MV-4-11 (cell line): ENCODE data around the gene ESRRA.

Source experiments
- DNase-seq: peaks from one replicate; lab custom pipeline; 2025; lab: John Stamatoyannopoulos, UW

Gene ESRRA

DNA sequence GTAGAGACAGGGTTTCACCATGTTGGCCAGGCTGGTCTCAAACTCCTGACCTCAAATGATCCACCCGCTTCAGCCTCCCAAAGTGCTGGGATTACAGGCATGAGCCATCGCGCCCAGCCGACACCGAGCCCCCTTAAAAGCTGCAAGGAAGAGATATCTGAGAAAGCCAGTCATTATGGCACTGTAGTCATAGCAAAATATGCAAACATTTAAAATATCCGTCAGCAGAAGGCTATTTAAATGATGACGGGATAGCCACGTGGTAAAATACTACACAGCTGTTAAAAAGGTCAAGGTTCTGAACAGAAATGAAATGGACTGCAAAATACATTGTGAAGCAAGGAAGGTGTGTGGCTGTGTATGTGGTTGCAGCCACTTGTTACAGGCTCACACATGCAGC, 28.2 kb downstream of the ESRRA start:
- DNase-seq, result no peak

DNA sequence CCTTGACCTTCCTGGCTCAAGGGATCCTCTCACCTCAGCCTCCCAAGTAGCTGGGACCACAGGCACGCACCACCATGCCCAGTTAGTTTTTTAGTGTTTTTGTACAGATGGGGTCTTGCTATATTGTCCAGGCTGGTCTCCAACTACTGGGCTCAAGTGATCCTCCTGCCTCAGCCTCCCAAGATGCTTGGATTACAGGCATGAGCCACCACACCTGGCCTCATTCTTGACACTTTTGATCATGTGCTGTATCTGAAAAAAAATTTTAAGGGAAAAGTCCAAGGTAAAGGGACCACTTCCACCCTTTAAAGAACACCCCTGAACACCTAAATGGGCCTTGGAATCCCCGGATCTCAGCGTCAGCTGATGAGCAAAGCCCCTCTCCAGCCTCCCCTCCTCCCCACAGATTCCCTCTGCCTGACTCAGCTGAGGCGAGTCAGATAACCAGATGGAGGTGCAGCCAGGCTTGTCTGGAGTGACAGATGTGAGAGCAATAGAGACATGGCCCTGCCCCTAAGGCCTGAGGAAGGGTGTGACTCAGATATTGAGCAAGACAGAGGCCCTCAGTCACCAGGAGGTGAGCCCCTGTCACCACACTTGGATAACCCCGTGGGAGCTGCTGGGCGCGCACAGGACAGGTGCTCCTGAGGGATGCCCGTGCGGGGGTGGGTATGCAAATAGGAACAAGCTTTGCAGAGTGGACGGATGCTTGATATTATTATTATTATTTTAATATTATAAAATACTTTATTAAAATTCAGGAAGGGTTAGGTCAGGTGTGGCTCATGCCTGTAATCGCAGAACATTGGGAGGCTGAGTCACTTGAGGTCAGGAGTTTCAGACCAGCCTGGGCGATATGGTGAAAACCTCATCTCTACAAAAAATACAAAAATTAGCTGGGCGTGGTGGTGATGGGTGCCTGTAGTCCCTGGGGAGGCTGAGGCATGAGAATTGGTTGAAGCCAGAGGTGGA, 29.7 kb downstream of the ESRRA start:
- peak; percentile 96 for DNase-seq

DNA sequence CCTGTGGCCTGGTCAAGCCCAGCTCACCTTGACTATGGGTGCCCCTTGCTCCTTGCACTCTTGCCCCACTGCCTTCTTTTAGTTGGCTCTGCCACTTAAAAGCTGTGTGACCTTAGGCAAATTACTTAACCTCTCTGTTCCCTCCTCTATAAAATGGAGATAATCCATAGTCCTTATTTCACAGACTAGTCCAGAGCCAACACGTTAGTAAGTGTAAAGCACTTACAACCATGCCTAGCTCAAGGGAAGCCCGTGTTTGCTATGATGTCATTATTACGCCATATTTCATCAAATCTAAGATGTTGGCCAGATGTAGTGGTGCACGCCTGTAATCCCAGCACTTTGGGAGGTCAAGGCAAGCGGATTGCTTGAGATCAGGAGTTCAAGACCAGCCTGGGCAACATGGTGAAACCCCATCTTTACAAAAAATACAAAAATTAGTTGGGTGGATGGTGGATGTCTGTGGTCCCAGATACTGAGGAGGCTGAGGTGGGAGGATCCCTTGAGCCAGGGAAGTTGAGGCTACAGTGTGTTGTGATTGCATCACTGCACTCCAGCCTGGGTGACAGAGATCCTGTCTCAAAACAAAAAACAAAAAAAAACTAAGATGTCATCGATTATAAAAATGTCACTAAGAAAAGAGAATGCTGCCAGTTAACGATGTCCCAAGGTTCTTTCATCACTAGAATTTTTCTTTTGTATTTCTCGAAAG, 32.4 kb downstream of the ESRRA start:
- DNase-seq, result no peak

DNA sequence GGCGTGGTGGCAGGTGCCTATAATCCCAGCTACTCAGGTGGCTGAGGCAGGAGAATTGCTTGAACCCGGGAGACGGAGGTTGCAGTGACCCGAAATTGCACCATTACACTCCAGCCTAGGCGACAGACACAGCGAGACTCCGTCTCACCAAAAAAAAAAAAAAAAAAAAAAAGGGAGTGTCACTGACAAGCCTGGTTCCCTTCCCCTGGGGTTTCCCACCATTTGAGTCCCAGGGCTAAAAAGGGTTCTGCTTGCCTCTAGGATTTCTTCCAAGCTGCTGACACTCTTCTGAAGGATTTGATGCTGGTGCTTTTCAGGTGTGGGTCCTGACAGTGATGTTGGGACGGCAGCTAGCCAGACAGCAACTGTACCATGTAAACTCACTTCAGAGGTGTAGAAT, 33.4 kb downstream of the ESRRA start:
- DNase-seq, result no peak

DNA sequence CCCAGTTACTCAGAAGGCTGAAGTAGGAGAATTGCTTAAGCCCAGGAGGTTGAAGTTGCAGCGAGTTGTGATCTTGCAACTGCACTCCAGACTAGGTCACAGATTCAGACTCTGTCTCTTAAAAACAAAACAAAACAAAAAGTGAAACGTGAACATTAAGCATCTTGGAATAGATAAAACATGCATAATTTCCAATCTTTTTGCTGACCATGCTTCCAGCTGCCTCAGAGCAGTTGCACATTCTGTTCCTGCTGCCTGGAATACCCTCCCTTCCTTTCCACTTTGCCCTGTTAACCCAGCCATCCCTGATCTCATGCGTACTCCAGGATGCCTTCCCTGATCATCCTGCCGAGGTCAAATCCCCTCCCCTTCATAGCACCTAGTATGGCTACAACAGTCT, 34.0 kb downstream of the ESRRA start:
- DNase-seq, result no peak

DNA sequence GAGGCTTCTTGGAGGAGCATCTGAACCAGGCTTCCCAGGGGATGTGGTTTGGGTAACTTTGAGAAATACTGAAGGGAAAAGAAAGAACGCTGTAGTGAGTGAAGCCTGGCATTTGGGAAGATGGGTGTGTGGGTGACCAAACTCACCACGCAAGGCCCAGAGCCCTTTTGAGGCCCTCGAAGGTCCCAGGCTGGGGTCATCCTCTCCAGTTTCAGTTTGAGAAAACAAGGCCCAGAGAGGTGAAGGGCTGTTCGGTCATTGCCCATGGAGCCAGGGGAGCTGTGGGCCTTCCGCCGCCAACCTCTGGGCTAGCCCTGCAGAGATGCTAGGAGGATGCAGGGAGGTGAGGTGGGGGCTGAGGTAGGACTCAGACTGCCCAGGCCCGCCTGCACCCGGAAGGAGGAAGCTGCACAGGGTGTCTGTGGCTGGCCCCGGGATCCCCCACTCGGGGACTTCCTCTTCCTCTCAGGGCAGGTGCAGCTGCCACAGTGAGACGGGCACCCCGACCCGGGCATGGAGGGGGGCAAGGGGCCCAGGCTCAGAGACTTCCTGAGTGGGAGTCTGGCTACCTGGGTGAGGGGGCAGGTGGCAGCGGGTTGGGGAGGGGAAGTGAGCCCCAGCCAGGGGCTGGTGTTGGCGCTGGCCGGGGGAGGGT, 34.6 kb downstream of the ESRRA start, which contains the start of gene CCDC88B:
CCDC88B (plus strand) TSS at position 451 of the 655 bp plus-strand sequence; CDS start at position 514, 63 bp downstream.
- DNase-seq, result peak; percentile 77

DNA sequence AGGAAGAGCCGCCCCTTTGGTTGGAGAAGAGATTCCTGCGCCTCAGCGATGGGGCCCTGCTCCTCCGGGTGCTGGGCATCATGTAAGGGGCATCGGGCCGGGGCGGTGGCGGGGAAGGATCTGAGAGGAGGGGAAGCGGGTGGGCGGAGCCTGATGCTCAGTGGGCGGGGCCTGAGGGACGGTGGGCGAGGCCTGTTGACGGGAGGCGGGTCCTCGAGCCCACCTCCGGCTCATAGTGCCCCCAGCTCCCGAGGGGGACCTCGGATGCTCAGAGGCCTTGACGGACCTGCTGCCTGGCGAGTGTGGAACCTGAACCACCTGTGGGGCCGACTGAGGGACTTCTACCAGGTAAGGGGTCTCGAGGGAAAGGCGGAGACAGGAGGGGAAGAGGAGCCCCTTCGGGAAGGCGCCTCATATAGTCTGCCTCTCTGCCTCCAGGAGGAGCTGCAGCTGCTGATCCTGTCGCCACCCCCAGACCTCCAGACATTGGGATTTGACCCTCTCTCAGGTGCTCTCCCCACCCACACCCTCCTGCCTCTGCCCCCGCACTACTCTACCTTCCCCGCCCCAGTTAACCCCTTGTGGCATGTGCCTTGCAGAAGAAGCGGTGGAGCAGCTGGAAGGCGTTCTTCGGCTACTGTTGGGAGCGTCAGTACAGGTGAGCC, 35.5 kb downstream of the ESRRA start:
- peak; percentile 40 for DNase-seq

DNA sequence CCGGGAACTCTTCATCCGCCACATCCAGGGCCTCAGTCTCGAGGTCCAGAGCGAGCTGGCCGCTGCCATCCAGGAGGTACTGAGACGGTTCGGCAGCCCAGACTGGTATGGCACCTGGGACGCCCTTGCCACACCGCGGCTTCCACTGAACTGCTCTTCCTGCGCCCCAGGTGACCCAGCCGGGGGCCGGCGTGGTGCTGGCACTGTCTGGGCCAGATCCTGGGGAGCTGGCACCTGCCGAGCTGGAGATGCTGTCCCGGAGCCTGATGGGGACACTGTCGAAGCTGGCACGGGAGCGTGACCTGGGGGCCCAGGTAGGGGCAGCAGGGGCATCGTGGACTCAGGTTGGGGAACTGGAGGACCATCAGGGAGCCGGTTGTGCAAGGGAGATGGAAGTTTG, 36.1 kb downstream of the ESRRA start:
- no peak for DNase-seq

DNA sequence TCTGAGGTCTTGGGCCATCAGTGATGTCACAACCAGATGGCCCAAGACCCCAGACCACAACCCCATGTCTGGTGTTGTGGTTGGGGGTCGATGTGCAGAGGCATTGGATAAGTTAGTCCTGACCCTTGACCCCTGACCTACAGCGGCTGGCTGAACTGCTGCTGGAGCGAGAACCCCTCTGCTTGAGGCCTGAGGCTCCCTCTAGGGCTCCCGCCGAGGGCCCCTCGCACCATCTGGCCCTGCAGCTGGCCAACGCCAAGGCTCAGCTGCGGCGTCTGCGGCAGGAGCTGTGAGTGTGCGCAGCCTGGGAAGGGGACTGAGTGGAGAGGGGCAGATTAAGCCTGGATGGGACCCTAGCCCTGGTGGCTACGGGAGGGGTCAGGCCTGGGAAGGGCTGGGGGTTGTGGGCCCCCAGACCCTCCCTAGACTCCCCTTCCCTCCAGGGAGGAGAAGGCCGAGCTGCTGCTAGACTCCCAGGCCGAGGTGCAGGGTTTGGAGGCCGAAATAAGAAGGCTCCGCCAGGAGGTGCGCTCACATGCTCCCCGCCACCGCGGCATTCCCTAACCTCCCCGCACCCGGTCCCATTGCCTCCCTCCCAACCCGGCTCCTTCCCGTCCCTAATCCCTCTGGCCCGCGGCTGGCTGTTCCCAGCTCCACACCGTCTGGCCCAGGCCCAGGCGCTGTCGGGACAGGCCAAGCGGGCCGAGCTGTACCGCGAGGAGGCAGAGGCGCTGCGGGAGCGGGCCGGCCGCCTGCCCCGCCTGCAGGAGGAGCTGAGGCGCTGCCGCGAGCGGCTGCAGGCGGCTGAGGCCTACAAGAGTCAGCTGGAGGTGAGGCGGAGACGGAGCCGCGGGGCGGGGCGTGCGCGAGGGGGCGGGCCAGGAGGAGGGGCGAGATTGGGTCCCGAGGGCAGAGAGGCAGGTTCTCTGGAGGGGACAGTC, 36.8 kb downstream of the ESRRA start:
- peak; percentile 91 for DNase-seq

DNA sequence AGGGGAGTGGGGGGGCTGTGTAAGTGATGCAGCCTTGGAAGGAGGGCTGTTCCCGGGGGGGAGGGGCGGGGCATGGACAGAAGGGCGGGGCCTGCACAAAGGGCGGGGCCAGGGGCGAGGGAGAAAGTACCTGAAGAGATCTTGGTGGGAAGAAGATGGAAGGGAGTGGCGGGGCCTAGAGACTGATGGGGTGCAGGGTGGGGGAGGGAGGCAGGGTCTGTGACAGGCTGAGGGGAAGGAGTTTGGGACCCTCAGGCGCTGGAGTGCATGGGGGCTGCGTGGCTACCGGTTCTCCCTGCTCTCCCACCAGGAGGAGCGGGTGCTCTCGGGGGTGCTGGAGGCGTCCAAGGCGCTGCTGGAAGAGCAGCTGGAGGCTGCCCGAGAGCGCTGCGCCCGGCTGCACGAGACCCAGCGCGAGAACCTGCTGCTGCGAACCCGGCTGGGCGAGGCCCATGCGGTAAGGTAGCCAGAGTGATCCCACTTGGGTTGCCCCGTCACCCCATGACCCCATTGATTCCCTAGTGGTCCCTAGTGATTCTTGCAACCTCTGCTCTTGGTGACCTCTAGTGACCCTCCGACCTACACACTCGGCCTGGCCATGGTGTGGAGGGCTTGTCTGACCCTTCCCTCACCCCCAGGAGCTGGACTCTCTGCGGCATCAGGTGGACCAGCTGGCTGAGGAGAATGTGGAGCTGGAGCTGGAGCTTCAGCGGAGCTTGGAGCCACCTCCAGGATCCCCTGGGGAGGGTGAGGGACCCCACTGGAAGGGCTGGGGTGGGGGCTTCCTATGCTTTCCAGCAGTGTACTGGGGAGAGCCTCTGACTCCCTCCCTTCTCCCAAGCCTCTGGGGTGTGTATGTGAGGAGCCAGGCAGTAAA, 37.8 kb downstream of the ESRRA start:
- DNase-seq, result no peak

DNA sequence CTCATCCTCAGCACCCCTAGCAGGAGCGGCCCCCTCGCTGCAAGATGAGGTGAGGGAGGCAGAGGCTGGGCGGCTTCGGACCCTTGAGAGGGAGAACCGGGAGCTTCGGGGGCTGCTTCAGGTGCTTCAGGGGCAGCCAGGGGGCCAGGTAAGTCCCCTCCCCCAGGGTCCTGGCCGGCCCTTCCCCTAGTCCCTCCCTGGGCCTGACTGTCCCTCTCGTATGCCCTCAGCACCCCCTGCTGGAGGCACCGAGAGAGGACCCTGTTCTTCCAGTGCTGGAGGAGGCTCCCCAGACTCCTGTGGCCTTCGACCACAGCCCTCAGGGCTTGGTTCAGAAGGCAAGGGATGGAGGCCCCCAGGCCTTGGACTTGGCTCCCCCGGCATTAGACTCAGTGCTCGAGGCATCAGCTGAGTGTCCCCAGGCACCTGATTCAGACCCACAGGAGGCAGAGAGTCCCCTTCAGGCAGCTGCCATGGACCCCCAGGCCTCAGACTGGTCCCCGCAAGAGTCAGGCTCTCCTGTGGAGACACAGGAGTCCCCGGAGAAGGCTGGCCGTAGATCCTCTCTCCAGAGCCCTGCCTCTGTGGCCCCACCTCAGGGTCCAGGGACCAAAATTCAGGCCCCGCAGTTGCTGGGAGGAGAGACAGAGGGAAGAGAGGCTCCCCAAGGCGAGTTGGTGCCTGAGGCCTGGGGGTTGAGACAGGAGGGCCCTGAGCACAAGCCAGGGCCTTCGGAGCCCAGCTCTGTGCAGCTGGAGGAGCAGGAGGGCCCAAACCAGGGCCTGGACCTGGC, 38.6 kb downstream of the ESRRA start:
- no peak for DNase-seq

DNA sequence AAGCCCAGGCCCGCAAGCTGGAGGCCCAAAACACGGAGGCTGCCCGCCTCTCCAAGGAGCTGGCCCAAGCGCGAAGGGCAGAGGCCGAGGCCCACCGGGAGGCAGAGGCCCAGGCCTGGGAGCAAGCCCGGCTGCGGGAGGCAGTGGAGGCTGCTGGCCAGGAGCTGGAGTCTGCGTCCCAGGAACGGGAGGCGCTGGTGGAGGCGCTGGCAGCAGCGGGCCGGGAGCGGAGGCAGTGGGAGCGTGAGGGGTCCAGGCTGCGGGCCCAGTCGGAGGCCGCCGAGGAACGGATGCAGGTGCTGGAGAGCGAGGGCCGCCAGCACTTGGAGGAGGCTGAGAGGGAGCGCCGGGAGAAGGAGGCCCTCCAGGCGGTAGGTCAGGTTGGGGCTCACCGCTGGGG, 39.5 kb downstream of the ESRRA start:
- no peak for DNase-seq

DNA sequence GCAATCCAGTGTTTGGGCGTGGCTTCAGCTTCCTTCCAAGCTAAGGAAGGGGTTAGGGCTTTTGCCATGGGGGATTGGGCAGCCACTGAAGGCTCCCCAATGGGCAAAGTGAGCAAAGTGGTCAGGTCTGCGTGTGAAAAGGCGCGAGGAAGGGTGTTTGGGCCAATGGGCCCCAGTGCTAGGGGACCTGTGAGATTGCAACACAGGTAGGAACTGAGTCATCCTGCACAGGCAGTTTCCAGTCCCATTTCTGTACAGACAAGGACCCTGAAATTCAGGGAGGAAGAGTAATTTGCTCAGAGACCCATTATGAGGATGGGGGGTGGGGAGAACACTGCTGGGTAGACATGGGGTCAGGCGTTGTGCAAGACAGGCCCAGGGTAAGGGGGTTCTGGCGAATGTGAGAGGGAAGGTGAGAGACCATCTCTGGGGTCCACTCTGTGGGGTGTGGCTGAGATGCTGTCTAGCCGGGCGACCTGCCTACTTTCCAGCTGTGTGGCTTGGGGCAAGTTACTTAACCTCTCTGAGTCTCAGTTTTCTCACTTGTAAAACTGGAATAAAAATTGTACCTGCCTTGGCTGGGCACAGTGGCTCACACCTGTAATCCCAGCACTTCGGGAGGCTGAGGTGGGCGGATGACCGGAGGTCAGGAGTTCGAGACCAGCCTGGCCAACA, 42.0 kb downstream of the ESRRA start:
- peak; percentile 30 for DNase-seq

DNA sequence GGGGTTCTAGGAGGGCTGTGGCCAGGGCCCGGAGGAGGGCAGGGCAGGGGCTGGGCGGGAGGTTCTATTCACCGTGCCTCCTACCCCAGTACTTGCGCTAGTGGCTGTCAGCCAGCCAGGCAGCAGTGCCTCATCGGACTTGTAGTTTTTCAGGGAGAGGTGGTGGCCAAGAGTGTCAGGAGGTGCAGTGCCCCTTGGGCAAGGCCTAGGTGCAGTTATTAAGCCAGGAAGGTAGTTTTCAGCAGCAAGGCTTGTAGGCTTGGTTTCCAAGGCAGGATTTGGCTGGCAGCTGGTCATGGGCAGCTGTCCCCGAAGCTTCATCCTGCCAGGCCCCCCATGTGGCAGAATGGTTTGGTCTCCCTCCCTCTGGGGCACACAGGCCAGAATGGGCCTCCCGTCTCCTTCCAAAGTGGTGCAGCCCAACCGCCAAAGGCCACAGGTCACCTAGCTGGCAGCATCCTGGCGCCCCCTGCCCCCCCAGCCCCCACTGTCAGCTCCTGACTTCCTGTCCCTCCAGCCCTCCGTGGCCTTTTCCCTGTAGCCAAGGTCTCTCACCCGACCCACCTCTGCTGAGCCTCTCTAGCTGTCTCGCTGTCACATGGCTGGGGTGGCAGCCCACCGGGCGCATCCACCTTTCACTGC, 43.2 kb downstream of the ESRRA start:
- no peak for DNase-seq

DNA sequence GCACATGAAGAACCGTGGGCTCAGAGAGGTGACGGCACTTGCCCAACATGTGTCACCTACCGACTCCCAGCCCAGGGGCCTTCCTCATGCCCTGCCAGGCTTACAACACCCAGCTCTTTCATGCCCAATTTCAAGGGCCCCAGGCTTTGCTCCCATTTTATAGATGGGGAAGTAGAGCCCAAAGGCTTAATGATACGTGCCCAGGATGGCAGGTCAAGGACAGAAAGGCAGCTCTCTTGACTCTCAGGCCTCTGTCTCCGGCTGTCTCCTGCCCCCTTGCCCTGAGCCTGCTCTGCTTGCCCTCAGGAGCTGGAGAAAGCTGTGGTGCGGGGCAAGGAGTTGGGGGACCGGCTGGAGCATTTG, 43.7 kb downstream of the ESRRA start:
- no peak for DNase-seq

DNA sequence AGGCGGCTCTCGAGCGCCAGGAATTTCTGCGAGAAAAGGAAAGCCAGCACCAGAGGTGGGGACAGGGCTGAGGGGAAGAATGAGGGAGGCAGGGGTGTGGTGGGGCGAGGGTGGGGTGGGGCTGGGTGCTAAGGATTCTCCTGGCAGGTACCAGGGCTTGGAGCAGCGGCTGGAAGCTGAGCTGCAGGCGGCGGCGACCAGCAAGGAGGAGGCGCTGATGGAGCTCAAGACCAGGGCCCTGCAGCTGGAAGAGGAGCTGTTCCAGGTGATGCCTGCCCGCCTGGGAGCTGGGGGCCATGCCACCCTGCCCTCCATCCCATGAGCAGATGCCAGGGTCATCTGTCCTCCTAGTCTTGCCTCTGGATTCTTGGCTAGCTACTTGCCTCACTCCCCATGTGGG, 44.1 kb downstream of the ESRRA start:
- no peak for DNase-seq

DNA sequence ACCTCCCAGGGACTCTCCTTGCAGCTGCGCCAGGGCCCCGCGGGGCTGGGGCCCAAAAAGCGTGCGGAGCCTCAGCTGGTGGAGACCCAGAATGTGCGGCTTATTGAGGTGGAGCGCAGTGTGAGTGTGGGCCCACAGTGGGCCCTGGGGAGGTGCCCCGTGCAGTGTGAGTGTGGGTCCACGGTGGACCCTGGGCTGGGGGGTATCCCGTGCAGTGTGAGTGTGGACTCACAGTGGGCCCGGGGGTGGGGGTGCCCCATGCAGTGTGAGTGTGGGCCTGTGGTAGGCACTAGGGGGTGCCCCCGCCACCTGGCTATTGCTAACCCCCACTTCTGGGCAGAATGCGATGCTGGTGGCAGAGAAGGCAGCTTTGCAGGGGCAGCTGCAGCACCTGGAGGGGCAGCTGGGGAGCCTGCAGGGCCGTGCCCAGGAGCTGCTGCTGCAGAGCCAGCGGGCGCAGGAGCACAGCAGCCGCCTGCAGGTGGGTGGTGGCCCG, 45.9 kb downstream of the ESRRA start:
- DNase-seq, result no peak
